H1 (cell line): ENCODE data around the gene TIAL1. TPM values are rescaled to one million over a fixed set of nuclear protein-coding genes. Genes with fewer than 3 reads are reported as not detected.
"Not testable (repeated sequence)": the region's sequence is repeated elsewhere in the genome, so short reads cannot be mapped to it uniquely, and the experiment has no call there.

Experiments used
- CTCF ChIA-PET: fragments of 300-600 bp; sonication (Branson Sonifier 250); formaldehyde crosslinking; loops from one replicate; lab custom pipeline; 2021; ENCODE audit not compliant: partially characterized antibody; lab: Charles Lee
- POLR2A ChIA-PET: fragments of 300-600 bp; sonication (Branson Sonifier 250); formaldehyde crosslinking; loops from one replicate; lab custom pipeline; 2021; ENCODE audit warnings: inconsistent platforms; ENCODE audit not compliant: partially characterized antibody; lab: Charles Lee
- DNase-seq, 2 experiments: peaks; one replicate each; pipeline versions ENCODE4 v3.0.0 to v3.0.0-alpha.2; 2010 to 2022; ENCODE audit warnings: low spot score in 2 of 2, low read depth in 1 of 2, mixed read lengths in 1 of 2
- FAIRE-seq: peaks from 2 replicates; lab custom pipeline; 2011; peaks lifted over from hg19 to GRCh38; lab: Jason Lieb, UNC
- H2AFZ ChIP-seq: 2 replicates; pipeline ENCODE4 v1.8.1; 2012; ENCODE audit warnings: low read length, inconsistent platforms
- H2AK5ac ChIP-seq: 2 replicates; pipeline ENCODE4 v1.6.1; 2013; ENCODE audit warnings: low read depth, low read length
- H2BK120ac ChIP-seq: replicated peaks from 2 replicates; pipeline ENCODE3; 2013; ENCODE audit warnings: low read depth, low read length, inconsistent platforms
- H2BK12ac ChIP-seq: 2 replicates; pipeline ENCODE4 v1.6.1; 2013; ENCODE audit warnings: low read depth, low read length
- H2BK15ac ChIP-seq: 2 replicates; pipeline ENCODE4 v1.6.1; 2013; ENCODE audit warnings: low read length
- H2BK20ac ChIP-seq: 2 replicates; pipeline ENCODE4 v1.6.1; 2013; ENCODE audit warnings: low read length
- H2BK5ac ChIP-seq: 2 replicates; pipeline ENCODE4 v1.6.1; 2013; ENCODE audit warnings: low read depth, low read length
- H3K14ac ChIP-seq: 2 replicates; pipeline ENCODE4 v1.6.1; 2013; ENCODE audit warnings: inconsistent platforms; ENCODE audit not compliant: insufficient read length
- H3K18ac ChIP-seq: 2 replicates; pipeline ENCODE4 v1.6.1; 2013; ENCODE audit warnings: low read length; ENCODE audit errors: extremely low read depth
- H3K23ac ChIP-seq: 2 replicates; pipeline ENCODE4 v1.6.1; 2013; ENCODE audit warnings: inconsistent platforms; ENCODE audit not compliant: insufficient read length
- H3K23me2 ChIP-seq: 2 replicates; pipeline ENCODE4 v1.6.1; 2013; ENCODE audit warnings: low read depth, low read length
- H3K27ac ChIP-seq: 2 replicates; pipeline ENCODE4 v1.6.1; 2011; ENCODE audit warnings: low read depth, low read length, inconsistent platforms
- H3K27me3 ChIP-seq, 4 experiments: replicated peaks in 1 of 4; 1 replicate in 1 of 4; 2 replicates in 3 of 4; pipeline versions ENCODE4 v1.6.1 to v1.8.1; 2011 to 2013; ENCODE audit warnings: low read length in 3 of 4, mild to moderate bottlenecking in 3 of 4, inconsistent platforms in 2 of 4, mixed read lengths in 2 of 4, moderate library complexity in 1 of 4; ENCODE audit not compliant: control insufficient read depth in 3 of 4, insufficient read depth in 3 of 4; ENCODE audit errors: extremely low read depth in 1 of 4
- H3K36me3 ChIP-seq, 4 experiments: 2 replicates each; pipeline versions ENCODE4 v1.6.1 to v1.8.1; 2011 to 2013; ENCODE audit warnings: mild to moderate bottlenecking in 4 of 4, low read length in 3 of 4, moderate library complexity in 2 of 4, control low read depth in 1 of 4, inconsistent platforms in 1 of 4; ENCODE audit not compliant: insufficient read depth in 4 of 4, control insufficient read depth in 2 of 4
- H3K4ac ChIP-seq: replicated peaks from 2 replicates; pipeline ENCODE3; 2013; ENCODE audit warnings: low read length, low read depth, mixed read lengths, inconsistent platforms; ENCODE audit not compliant: insufficient read length
- H3K4me1 ChIP-seq, 4 experiments: replicated peaks in 1 of 4; 1 replicate in 1 of 4; 2 replicates in 3 of 4; pipeline versions ENCODE4 v1.6.1 to v1.8.1; 2011 to 2013; ENCODE audit warnings: low read length in 3 of 4, inconsistent platforms in 2 of 4, mixed read lengths in 1 of 4; ENCODE audit not compliant: insufficient read depth in 4 of 4, control insufficient read depth in 3 of 4
- H3K4me2 ChIP-seq, 2 experiments: 2 replicates each; pipeline versions ENCODE4 v1.6.1 to v1.8.1; 2011 to 2013; ENCODE audit warnings: low read depth in 2 of 2, low read length in 2 of 2, control low read depth in 1 of 2, inconsistent platforms in 1 of 2, mild to moderate bottlenecking in 1 of 2; ENCODE audit not compliant: insufficient read depth in 1 of 2
- H3K4me3 ChIP-seq, 4 experiments: fragments of 200-600, 300-600 bp in 1 of 4; sonication (generic), shearing (Covaris generic), sonication (Bioruptor Twin) in 1 of 4; 2 replicates each; pipeline versions ENCODE4 v1.5.1 to v1.8.1; 2011 to 2016; ENCODE audit warnings: low read length in 4 of 4, low read depth in 3 of 4, control low read depth in 2 of 4, inconsistent platforms in 2 of 4, mild to moderate bottlenecking in 2 of 4, mixed read lengths in 1 of 4, moderate library complexity in 1 of 4; ENCODE audit not compliant: insufficient read depth in 2 of 4; ENCODE audit errors: extremely low read depth in 1 of 4
- H3K56ac ChIP-seq: replicated peaks from 2 replicates; pipeline ENCODE3; 2013; ENCODE audit warnings: low read depth, mild to moderate bottlenecking, mixed read lengths, low read length, inconsistent platforms; ENCODE audit not compliant: insufficient read length
- H3K79me1 ChIP-seq: 2 replicates; pipeline ENCODE4 v1.6.1; 2013; ENCODE audit warnings: low read depth, low read length, control low read depth
- H3K79me2 ChIP-seq, 2 experiments: 2 replicates each; pipeline versions ENCODE4 v1.6.1 to v1.8.1; 2012 to 2013; ENCODE audit warnings: low read length in 2 of 2, mild to moderate bottlenecking in 2 of 2, inconsistent platforms in 1 of 2; ENCODE audit not compliant: insufficient read depth in 2 of 2, control insufficient read depth in 1 of 2
- H3K9ac ChIP-seq, 4 experiments: replicated peaks in 1 of 4; 1 replicate in 1 of 4; 2 replicates in 3 of 4; pipeline versions ENCODE4 v1.6.1 to v1.8.1; 2011 to 2013; ENCODE audit warnings: low read depth in 3 of 4, low read length in 3 of 4, control low read depth in 2 of 4, mild to moderate bottlenecking in 2 of 4, moderate library complexity in 2 of 4, inconsistent platforms in 1 of 4; ENCODE audit errors: extremely low read depth in 1 of 4
- H3K9me3 ChIP-seq, 2 experiments: 2 replicates each; pipeline versions ENCODE4 v1.6.1 to v1.8.1; 2012 to 2013; ENCODE audit warnings: mild to moderate bottlenecking in 2 of 2, moderate library complexity in 2 of 2, control low read depth in 1 of 2, inconsistent platforms in 1 of 2, low read depth in 1 of 2, low read length in 1 of 2, mixed read lengths in 1 of 2; ENCODE audit not compliant: insufficient read depth in 2 of 2
- H4K20me1 ChIP-seq, 2 experiments: replicated peaks in 1 of 2; 2 replicates each; pipeline versions ENCODE3 to v1.8.1; 2011 to 2013; ENCODE audit warnings: inconsistent platforms in 2 of 2, low read length in 2 of 2, mild to moderate bottlenecking in 1 of 2; ENCODE audit not compliant: insufficient read depth in 2 of 2, control insufficient read depth in 1 of 2
- H4K5ac ChIP-seq: 2 replicates; pipeline ENCODE4 v1.6.1; 2013; ENCODE audit warnings: low read length, low read depth, mixed read lengths, inconsistent platforms; ENCODE audit not compliant: insufficient read length
- H4K8ac ChIP-seq: 2 replicates; pipeline ENCODE4 v1.8.0; 2013; ENCODE audit warnings: mild to moderate bottlenecking, moderate library complexity, low read length, inconsistent platforms; ENCODE audit not compliant: insufficient read depth; ENCODE audit errors: extremely low read depth
- H4K91ac ChIP-seq: replicated peaks from 2 replicates; pipeline ENCODE3; 2013; ENCODE audit warnings: low read length, mixed read lengths, inconsistent platforms; ENCODE audit not compliant: insufficient read length
- WGBS, 2 experiments: shearing (Covaris generic) in 1 of 2; methylation state at CpG; one replicate each; pipeline versions ENCODE4 v1.1.6 to v1.1.7; 2013 to 2015; ENCODE audit warnings: low lambda C conversion rate in 2 of 2, mixed read lengths in 2 of 2, inconsistent platforms in 1 of 2, low coverage in 1 of 2, missing lambda C conversion rate in 1 of 2; ENCODE audit not compliant: insufficient replicate concordance in 2 of 2, insufficient coverage in 1 of 2, insufficient read length in 1 of 2; ENCODE audit errors: extremely low coverage in 1 of 2, missing lambda C conversion rate in 1 of 2; 5-methylcytosine and 5-hydroxymethylcytosine counted together
- polyA plus RNA-seq, 7 experiments: library from polyadenylated mRNA; depleted of rRNA in 3 of 7; stranded (reverse) in 5 of 7; unstranded in 2 of 7; fragments of >200 nt in 5 of 7; fragments of 200-250 nt in 2 of 7; gene quantifications; 1 replicate in 5 of 7; 2 replicates in 1 of 7; 4 replicates in 1 of 7; pipeline versions ENCODE4 v1.2.1 to v1.2.3, GENCODE V29; 2011 to 2013; ENCODE audit warnings: missing spikeins in 2 of 7, mixed read lengths in 2 of 7
- total RNA-seq: library from RNA; stranded (reverse); fragmentation: NEBNext Ultra II Directional; extraction: Animal tissue kit (Norgen Biotek cat#: 25700); gene quantifications from 2 replicates; pipeline ENCODE4 v1.2.1, GENCODE V29; 2021

TIAL1 gene
- total and polyA plus RNA-seq, 2 of the 8 experiments (the other 6 are each of a cell fraction or from before 2014, with no cell fraction given), result 50.4 to 166 TPM

DNA sequence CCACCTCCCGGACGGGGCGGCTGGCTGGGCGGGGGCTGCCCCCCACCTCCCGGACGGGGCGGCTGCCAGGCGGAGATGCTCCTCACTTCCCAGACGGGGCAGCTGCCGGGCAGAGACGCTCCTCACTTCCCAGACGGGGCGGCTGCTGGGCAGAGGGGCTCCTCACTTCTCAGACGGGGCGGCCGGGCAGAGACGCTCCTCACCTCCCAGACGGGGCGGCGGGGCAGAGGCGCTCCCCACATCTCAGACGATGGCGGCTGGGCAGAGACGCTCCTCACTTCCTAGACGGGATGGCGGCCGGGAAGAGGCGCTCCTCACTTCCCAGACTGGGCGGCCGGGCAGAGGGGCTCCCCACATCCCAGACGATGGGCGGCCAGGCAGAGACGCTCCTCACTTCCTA, 37.3 kb downstream of the TIAL1 start:
- POLR2A ChIA-PET, H3K36me3 ChIP-seq, DNase-seq, H3K4me2 ChIP-seq, H4K91ac ChIP-seq, H2BK15ac ChIP-seq, H3K14ac ChIP-seq, H3K23ac ChIP-seq, H2BK20ac ChIP-seq, H3K79me2 ChIP-seq, H3K9me3 ChIP-seq, H3K4me1 ChIP-seq, H3K27ac ChIP-seq, H3K4ac ChIP-seq, H2AK5ac ChIP-seq, H3K56ac ChIP-seq, H3K27me3 ChIP-seq, CTCF ChIA-PET, H3K23me2 ChIP-seq, H2BK5ac ChIP-seq, H4K8ac ChIP-seq, H3K4me3 ChIP-seq, H4K5ac ChIP-seq, H3K9ac ChIP-seq, FAIRE-seq, H2AFZ ChIP-seq, H2BK12ac ChIP-seq, H3K18ac ChIP-seq, H4K20me1 ChIP-seq, H2BK120ac ChIP-seq, H3K79me1 ChIP-seq: not testable (repeated sequence)
- 94% methylated on average over 12 of the region's 33 CpGs; no CpG with 5 or more reads in 1 of the 2 experiments for WGBS, 2 experiments

DNA sequence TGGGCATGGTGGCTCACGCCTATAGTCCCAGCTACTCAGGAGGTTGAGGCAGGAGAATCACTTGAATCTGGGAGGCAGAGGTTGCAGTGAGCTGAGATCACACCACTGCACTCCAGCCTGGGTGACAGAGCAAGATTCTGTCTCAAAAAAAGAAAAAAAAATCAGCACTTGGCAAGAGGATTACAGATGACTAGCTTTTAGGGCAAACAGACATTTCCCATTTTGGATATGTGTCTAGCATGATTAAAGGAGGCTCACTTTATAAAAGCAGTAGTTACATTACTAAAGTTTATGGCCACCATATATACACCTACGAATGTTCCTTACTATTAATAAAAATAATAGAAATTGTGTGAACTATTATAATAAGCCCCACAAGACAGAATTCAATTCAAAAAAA, 40.7 kb downstream of the TIAL1 start:
- H3K27ac ChIP-seq, H2AK5ac ChIP-seq, H2BK15ac ChIP-seq, H2BK5ac ChIP-seq, H2BK20ac ChIP-seq, H3K4me2 ChIP-seq, H3K56ac ChIP-seq, FAIRE-seq, H3K36me3 ChIP-seq, H2AFZ ChIP-seq, DNase-seq, H4K8ac ChIP-seq, POLR2A ChIA-PET, H3K4me1 ChIP-seq, H3K23ac ChIP-seq, H4K5ac ChIP-seq, H3K27me3 ChIP-seq, H3K14ac ChIP-seq, H3K79me2 ChIP-seq, H3K4me3 ChIP-seq, H3K4ac ChIP-seq, H2BK12ac ChIP-seq, H3K23me2 ChIP-seq, H4K91ac ChIP-seq, H4K20me1 ChIP-seq, H3K79me1 ChIP-seq, H3K9me3 ChIP-seq, H3K18ac ChIP-seq, H2BK120ac ChIP-seq, H3K9ac ChIP-seq: not testable (repeated sequence)
- CTCF ChIA-PET, result interaction anchor here (0.9 to 1.6 kb wide), 3 partner anchors 30 to 335 kb away, joined by 3 to 4 read pairs (median 4); no protein-coding TSS in a partner anchor
- WGBS, 2 experiments, result 93% methylated on average over 2 of the region's 2 CpGs; no CpG with 5 or more reads in 1 of the 2 experiments
